ENCODE data around the gene CYLD.

CYLD gene

DNA sequence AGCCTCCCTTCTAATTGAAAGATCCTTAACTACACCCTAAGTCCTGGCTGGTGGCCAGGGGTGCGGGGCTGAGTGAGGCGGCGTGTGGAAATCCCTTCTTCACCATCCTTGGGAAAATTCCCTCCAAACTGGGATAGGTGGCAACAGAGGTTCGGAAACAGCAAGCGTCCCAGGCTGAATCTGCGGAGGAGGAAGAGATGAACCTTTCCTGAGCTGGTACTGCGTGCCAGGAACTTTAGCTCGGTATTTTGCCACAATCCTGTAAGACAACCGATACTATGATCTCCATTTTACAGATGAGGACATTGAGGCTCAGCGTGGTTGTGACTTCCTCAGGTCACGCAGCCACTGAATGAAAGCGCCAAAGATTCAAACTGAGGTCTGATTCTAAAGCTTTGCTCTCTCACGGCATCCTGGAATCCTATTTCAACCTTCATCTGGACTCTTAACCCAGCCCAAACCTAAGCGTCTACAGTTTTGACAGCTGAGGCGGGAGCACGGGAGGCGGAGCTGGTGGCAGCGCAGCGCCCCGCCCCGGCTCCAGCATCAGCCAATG lies 583 bp upstream of the CYLD start:
- no peak for FAIRE-seq

- no peak for FAIRE-seq
Measured at GRCh38 chr16:50742576-50743200, 802 bp downstream of the CYLD start.

DNA sequence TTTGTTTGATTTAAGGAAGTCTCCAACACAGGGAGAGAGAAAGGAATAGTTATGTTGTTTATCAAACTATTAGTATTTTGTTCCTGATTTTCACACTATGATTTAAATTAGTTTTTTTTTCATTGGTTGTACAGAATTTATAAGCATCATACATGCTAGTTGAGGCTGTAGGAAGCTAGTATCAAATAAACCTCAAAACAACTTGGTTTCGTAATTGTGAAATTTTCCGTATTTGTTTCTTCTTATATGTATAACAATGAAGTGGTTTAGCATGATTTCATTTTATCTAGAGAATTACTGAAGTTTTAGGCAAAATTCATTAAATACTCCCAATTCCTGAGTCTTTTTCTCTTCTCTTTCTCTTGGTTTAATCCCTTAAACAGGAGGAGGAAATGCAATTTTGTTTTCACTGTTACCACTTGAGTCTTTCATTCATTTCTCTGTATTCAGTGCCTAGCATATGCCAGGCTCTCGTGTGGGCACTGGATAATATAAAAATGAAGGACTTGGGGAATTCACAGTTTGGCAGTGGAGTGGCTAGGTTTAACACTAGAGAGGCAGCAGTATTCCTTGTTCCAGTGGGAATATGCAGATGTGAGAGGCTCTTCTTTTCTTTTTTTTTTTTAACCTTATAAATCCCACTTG lies 1.8 kb downstream of the CYLD start:
- no peak for FAIRE-seq

DNA sequence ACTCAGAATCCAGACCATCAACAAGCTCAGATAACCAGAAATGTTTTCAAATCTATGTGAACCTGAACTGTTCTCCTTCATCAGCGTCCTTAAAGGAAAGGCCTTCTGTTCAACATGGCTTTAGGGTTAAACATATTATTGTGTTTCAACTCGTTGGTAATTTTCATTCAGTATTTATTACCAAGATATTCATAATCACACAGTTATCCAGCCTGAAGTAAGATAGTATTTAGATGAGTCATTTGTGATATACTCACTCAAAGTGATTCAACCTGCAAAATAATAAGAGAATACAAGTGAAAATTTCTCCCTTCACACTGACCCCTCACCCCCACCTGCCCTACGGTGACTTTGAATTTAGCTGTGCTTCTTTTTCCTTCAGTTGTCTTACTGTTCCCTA lies 3.0 kb downstream of the CYLD start:
- no peak for FAIRE-seq

GRCh38 chr16:50745940-50746339 lies 4.1 kb downstream of the CYLD start:
- no peak for FAIRE-seq

- peak; percentile 13 for FAIRE-seq
Measured at GRCh38 chr16:50747207-50747956, 5.5 kb downstream of the CYLD start.

DNA sequence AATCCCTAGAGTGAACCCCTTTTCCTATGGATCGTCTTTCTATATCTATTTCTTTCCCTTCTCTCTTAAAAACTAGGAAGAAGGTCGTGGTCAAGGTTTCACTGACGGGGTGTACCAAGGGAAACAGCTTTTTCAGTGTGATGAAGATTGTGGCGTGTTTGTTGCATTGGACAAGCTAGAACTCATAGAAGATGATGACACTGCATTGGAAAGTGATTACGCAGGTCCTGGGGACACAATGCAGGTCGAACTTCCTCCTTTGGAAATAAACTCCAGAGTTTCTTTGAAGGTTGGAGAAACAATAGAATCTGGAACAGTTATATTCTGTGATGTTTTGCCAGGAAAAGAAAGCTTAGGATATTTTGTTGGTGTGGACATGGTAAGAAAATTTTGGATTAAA lies 9.6 kb downstream of the CYLD start:
- FAIRE-seq = no peak

GRCh38 chr16:50752471-50753235 lies 10.8 kb downstream of the CYLD start:
- FAIRE-seq = no peak

GRCh38 chr16:50756473-50756872 lies 14.6 kb downstream of the CYLD start:
- FAIRE-seq = no peak

- no peak for FAIRE-seq
Measured at GRCh38 chr16:50761267-50761666, 19.4 kb downstream of the CYLD start.

- no peak for FAIRE-seq
Measured at GRCh38 chr16:50762241-50762640, 20.4 kb downstream of the CYLD start.

DNA sequence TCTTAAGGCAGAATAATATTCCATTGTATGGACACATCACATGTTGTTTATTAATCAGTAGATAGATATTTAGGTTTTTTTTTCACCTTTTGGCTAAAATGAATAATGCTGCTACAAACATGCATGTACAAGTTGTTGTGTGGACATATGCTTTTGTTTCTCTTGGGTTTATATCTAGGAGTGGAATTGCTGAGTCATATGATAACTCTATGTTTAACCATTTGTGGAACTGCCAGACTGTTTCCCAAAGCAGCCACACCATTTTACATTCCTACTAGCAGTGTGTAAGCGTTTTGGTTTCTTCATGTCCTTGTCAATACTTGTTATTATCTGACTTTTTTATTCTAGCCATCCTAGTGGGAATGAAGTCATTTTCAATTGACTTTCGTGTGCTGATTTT lies 21.3 kb downstream of the CYLD start:
- no peak for FAIRE-seq

GRCh38 chr16:50765260-50765659 lies 23.4 kb downstream of the CYLD start:
- FAIRE-seq = no peak

DNA sequence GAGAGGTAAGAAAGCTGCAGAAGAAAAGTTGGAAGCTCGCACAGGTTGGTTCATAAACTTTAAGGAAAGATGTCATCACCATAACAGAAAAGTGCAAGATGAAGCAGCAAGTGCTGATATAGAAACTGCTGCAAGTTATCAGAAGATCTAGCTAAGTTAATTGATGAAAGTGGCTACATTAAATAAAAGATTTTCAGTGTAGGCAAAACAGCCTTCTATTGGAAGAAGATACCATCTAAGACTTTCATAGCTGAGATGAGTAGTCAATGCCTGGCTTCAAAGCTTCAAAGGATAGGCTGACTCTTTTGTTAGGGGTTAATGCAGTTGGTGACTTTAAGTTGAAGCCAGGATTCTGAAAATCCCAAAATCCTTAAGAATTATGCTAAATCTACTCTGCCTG lies 24.0 kb downstream of the CYLD start:
- no peak for FAIRE-seq

GRCh38 chr16:50767197-50767596 lies 25.3 kb downstream of the CYLD start:
- no peak for FAIRE-seq

DNA sequence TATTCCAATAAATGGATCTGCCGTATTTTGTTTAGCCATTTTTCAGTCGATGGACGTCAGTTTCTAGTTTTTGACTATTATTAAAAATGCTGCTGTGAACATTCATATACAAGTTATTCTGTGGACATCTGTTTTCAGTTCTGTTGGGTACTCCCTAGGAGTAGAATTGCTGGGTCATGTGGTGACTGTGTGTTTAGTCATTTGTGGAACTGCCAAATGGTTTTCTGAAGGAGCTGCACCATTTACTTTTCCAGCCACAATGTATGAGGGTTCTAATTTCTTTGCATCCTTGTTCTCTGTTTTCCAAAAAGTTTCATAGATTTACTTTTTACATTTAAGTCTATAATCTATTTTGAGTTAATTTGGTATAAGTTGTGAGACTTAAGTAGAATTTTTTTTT lies 29.5 kb downstream of the CYLD start:
- no peak for FAIRE-seq

GRCh38 chr16:50774405-50774804 lies 32.5 kb downstream of the CYLD start:
- no peak for FAIRE-seq

- no peak for FAIRE-seq
Measured at GRCh38 chr16:50774960-50775359, 33.1 kb downstream of the CYLD start.

- no peak for FAIRE-seq
Measured at GRCh38 chr16:50776037-50776436, 34.2 kb downstream of the CYLD start.

DNA sequence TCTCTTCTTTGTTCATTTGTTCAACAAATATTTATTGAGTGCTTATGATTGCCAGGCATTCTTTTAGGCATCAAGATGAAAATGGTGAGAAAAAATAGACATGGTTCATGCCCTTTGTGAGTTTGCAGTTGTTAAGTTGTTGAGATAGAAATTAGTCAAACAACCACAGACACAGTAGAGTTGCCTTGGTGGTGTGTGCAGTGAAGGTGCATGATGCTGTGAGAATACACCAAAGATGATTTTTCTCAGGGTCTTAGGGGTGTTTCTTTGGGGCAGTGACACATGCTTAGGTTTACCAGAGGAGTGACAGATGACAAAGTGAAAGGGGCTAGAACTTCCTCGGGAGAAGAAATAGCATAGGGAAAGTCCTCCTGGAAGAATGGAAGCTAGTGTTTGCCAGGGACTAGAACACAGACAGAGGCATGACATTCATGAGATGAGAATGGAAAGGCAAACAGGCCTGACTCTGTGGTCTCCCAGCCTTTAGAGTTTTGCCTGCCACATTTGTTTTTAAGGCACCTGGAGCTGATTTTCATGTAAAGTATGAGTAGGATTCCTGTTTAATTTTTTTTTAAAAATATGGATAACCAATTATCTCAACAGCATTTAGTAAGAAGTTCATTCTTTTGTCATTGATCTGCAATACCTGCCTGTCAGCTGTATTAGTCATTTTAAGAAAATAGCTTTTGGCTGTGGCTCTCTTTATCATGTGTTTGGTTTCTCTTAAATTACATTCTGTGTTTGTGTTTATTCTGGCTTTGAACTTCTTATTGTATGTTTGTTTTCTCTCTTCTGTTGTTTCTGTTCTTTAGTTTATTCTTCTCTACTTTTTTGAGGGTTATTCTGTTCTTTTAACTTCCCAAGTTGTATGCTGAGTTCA lies 36.6 kb downstream of the CYLD start:
- FAIRE-seq = no peak

GRCh38 chr16:50781043-50781442 lies 39.2 kb downstream of the CYLD start:
- FAIRE-seq = no peak

DNA sequence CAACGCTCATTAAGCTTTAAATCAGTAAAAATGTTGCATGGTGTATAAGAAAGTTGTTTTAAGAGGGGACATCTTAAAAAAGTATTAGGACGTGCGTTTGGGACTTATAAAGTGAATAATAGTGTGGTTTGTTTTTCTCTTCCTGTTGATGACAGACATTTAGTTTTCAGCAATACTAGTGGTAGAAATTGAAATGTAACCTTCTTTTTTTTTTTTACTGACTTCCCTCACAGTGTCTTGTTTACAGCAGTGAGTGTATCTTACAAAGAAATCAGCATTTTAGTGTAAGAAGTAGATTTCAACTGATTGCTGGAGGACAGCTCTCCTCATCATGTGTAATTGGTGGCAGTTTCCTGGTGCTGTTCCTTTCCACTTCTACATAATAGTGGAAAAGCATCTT lies 39.6 kb downstream of the CYLD start:
- no peak for FAIRE-seq
